Immature natural killer cell (primary cell): ENCODE measurements around the gene PTPN3. TPM values are rescaled to one million over a fixed set of nuclear protein-coding genes. Genes with fewer than 3 reads are reported as not detected.
"Not testable (repeated sequence)": the region's sequence is repeated elsewhere in the genome, so short reads cannot be mapped to it uniquely, and the experiment has no call there.

Experiments used
- DNase-seq, 3 donors: peaks; one replicate each; pipeline ENCODE4 v3.0.0; 2022; ENCODE audit warnings: mixed read lengths in 1 of 3
- H3K27ac Mint-ChIP-seq, 6 donors: one replicate each; pipeline ENCODE4 v1.8.0; 2020; ENCODE audit warnings: mixed read lengths in 6 of 6, mild to moderate bottlenecking in 5 of 6, inconsistent platforms in 4 of 6, moderate library complexity in 3 of 6
- H3K27me3 Mint-ChIP-seq, 3 donors: one replicate each; pipeline ENCODE4 v1.8.0; 2020 to 2021; ENCODE audit warnings: low read depth in 3 of 3, mild to moderate bottlenecking in 3 of 3, mixed read lengths in 3 of 3, moderate library complexity in 3 of 3, inconsistent platforms in 1 of 3
- H3K36me3 Mint-ChIP-seq, 3 donors: one replicate each; pipeline ENCODE4 v1.8.0; 2020; ENCODE audit warnings: mixed read lengths in 3 of 3, inconsistent platforms in 2 of 3, mild to moderate bottlenecking in 2 of 3
- H3K4me1 Mint-ChIP-seq, 2 donors: one replicate each; pipeline ENCODE4 v1.8.0; 2020; ENCODE audit warnings: inconsistent platforms in 2 of 2, mild to moderate bottlenecking in 2 of 2, mixed read lengths in 2 of 2, moderate library complexity in 1 of 2
- H3K4me3 Mint-ChIP-seq, 5 donors: one replicate each; pipeline ENCODE4 v1.8.0; 2020; ENCODE audit warnings: mild to moderate bottlenecking in 5 of 5, mixed read lengths in 5 of 5, inconsistent platforms in 3 of 5, moderate library complexity in 3 of 5
- H3K9me3 Mint-ChIP-seq, 6 donors: one replicate each; pipeline ENCODE4 v1.8.0; 2020; ENCODE audit warnings: mild to moderate bottlenecking in 6 of 6, mixed read lengths in 6 of 6, inconsistent platforms in 4 of 6, moderate library complexity in 3 of 6
- polyA plus RNA-seq, 3 donors: library from polyadenylated mRNA; unstranded; fragments of 300-500 nt; fragmentation: Illumina TruSeq; gene quantifications; one replicate each; pipeline ENCODE4 v1.2.3, GENCODE V29; 2021

PTPN3 gene
- polyA plus RNA-seq, 3 donors from 2014 or later = not detected

- no peak for DNase-seq
- Mint-ChIP-seq H3K27me3 (peaks cover 0 to 8% (median 5%) of the 10 kb centered on the region in 3 donors), H3K9me3 (peaks cover 0 to 2% (median 0%) of the 10 kb centered on the region in 6 donors), H3K36me3 (no peaks in the 10 kb centered on the region), H3K27ac (no peak overlapping the region), H3K4me3 (no peak overlapping the region), H3K4me1 (no peaks in the 10 kb centered on the region)
Measured at GRCh38 chr9:109355564-109356297, 142.4 kb downstream of the PTPN3 start.

GRCh38 chr9:109354190-109354589 is 143.9 kb downstream of the PTPN3 start:
- Mint-ChIP-seq H3K9me3 (peaks cover 0 to 2% (median 0%) of the 10 kb centered on the region in 6 donors), H3K36me3 (no peaks in the 10 kb centered on the region), H3K27ac (no peak overlapping the region), H3K4me3 (no peak overlapping the region), H3K27me3 (peaks cover 0 to 10% (median 0%) of the 10 kb centered on the region in 3 donors), H3K4me1 (no peaks in the 10 kb centered on the region)
- DNase-seq = no peak

DNA sequence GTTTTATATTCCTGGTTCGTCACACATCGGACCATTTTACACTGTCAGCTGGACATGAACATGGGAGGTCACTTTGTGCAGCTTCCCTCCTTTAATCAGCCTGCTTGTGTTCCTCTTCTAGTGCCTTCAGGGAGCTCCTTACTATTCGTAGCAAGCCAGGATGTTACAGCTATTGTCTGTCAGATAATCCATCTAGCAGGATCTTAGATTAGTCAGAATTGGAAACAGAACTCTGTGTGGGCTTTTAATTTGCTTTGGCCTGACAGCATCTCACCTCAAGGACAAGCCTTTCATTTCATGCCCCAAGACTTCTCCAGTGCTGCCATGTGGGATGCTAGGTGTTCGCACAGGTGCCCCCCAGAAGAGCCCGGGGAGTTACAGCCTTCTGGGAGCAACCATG is 147.1 kb downstream of the PTPN3 start:
- Mint-ChIP-seq H3K9me3 (peaks cover 0 to 2% (median 0%) of the 10 kb centered on the region in 6 donors), H3K36me3 (no peaks in the 10 kb centered on the region), H3K27ac (no peak overlapping the region), H3K4me1 (no peaks in the 10 kb centered on the region), H3K4me3 (no peak overlapping the region), H3K27me3 (peaks cover 0 to 8% (median 2%) of the 10 kb centered on the region in 3 donors)
- DNase-seq = no peak

DNA sequence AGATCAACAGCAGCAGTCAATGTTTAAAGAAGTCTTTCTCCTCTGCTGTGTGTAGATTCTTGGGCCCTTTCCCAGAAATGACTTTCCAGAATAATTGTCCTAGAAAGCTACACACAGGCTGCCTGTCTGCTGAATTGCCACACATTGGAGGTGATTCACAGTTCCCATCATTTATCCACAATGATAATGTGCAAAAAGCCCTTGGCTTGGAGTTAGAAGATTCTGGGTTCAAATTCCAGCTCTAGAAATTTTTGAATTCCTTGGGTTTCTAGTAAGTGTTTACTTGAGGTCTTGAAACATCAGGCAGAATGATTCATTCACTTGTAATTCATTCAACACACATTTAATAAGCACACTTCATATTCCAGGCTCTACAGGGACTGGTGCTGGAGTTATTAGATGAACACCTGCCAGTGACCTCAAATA is 148.7 kb downstream of the PTPN3 start:
- Mint-ChIP-seq H3K9me3 (peaks cover 0 to 2% (median 0%) of the 10 kb centered on the region in 6 donors), H3K27me3 (peaks cover 0 to 8% (median 2%) of the 10 kb centered on the region in 3 donors), H3K4me3 (no peak overlapping the region), H3K4me1 (no peaks in the 10 kb centered on the region), H3K27ac (no peak overlapping the region), H3K36me3 (no peaks in the 10 kb centered on the region)
- no peak for DNase-seq

- Mint-ChIP-seq H3K27ac (no peak overlapping the region), H3K4me1 (no peaks in the 10 kb centered on the region), H3K27me3 (peaks cover 2 to 11% (median 7%) of the 10 kb centered on the region in 3 donors), H3K9me3 (no peaks in the 10 kb centered on the region), H3K36me3 (no peaks in the 10 kb centered on the region), H3K4me3 (no peak overlapping the region)
- DNase-seq = no peak
Measured at GRCh38 chr9:109346904-109347303, 151.2 kb downstream of the PTPN3 start.

DNA sequence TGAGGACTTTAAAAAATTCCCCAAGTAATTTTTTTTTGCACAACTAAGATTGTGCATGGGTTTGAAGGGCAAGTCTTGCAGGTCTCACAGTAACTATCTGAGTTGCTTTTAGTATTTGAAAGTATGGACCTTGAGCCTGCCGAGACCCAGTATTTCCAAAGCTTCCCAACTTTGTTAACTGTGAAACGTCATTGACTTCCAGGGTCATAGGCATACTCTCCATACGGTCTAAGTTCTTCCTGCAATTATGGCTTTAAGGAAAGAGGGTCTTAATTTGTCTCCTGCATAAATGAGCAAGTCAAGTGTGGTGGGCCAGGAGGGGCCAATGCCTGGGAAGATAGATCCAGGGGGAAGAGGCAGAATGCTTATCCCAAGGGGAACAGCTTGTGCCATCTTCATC is 153.2 kb downstream of the PTPN3 start:
- Mint-ChIP-seq H3K27me3 (peaks cover 2 to 11% (median 5%) of the 10 kb centered on the region in 3 donors), H3K36me3 (no peaks in the 10 kb centered on the region), H3K4me1 (no peaks in the 10 kb centered on the region), H3K27ac (no peak overlapping the region), H3K4me3 (no peak overlapping the region), H3K9me3 (no peaks in the 10 kb centered on the region)
- DNase-seq = no peak

GRCh38 chr9:109342878-109343277 is 155.2 kb downstream of the PTPN3 start:
- Mint-ChIP-seq H3K9me3 (no peaks in the 10 kb centered on the region), H3K36me3 (no peaks in the 10 kb centered on the region), H3K27me3 (peaks cover 5 to 11% (median 5%) of the 10 kb centered on the region in 3 donors), H3K4me1 (no peaks in the 10 kb centered on the region), H3K4me3 (no peak overlapping the region), H3K27ac (no peak overlapping the region)
- DNase-seq = no peak

DNA sequence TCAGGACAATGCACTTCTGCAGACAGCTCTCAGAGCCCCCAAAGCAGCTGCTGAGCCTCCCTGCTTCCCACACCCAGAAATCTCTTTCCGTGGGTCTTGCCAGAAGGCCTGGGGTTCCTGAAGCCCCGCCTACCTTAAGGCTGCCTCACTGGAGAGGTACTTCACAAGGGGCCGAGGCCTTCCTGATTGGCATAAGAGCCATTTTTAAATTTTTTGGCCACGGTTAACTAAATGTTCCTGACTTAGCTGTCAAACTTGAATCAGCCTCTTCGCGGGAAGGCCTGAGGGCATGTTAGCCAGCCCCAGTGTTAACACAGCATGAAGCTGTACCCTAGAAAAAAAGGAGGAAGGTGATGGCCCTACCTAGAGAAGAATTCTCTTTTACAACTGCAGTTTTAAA is 156.5 kb downstream of the PTPN3 start:
- no peaks in the 10 kb centered on the region for H3K36me3 Mint-ChIP-seq
- DNase-seq = no peak
- no peak overlapping the region for H3K4me3 Mint-ChIP-seq
- H3K27me3 Mint-ChIP-seq = peaks cover 5 to 9% (median 6%) of the 10 kb centered on the region in 3 donors
- H3K9me3 Mint-ChIP-seq = no peaks in the 10 kb centered on the region
- no peak overlapping the region for H3K27ac Mint-ChIP-seq
- no peaks in the 10 kb centered on the region for H3K4me1 Mint-ChIP-seq

DNA sequence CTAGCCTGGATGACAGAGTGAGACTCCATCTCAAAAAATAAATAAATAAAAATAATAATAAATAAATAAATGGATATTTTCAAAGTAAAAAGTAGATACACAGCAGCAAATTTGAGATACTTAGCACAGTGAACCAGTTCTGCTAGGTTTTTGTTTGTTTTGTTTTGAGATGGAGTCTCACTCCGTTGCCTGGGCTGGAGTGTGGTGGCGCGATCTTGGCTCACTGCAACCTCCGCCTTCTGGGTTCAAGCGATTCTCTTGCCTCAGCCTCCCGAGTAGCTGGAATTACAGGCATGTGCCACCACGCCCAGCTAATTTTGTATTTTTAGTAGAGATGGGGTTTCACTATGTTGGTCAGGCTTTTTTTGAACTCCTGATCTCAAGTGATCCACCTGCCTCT is 157.1 kb downstream of the PTPN3 start:
- H3K4me3 Mint-ChIP-seq, DNase-seq, H3K27me3 Mint-ChIP-seq, H3K9me3 Mint-ChIP-seq, H3K36me3 Mint-ChIP-seq, H3K27ac Mint-ChIP-seq, H3K4me1 Mint-ChIP-seq: not testable (repeated sequence)

DNA sequence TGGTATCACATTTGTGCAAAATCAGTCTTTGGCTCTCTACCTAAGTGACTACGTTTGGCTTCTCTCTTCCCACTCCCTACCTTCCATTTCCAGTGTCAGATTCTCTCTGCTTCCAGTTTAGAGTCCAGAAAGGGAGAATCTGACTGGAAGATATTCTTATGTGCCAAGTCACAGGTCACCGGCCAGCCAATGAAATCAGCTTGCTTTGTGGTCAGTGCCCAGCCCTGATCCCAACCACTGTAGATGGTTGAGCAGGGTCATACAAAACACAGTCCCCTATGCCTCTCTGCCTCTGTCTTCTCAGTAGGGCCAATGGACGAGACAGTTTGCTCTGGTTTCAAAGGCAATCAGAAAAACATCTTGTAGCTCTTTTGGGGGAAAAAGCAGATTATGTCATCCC is 161.7 kb downstream of the PTPN3 start:
- no peaks in the 10 kb centered on the region for H3K9me3 Mint-ChIP-seq
- H3K4me3 Mint-ChIP-seq = no peak overlapping the region
- no peaks in the 10 kb centered on the region for H3K36me3 Mint-ChIP-seq
- H3K4me1 Mint-ChIP-seq = no peaks in the 10 kb centered on the region
- DNase-seq = no peak
- H3K27ac Mint-ChIP-seq = no peak overlapping the region
- peaks cover 0 to 8% (median 2%) of the 10 kb centered on the region in 3 donors for H3K27me3 Mint-ChIP-seq

DNA sequence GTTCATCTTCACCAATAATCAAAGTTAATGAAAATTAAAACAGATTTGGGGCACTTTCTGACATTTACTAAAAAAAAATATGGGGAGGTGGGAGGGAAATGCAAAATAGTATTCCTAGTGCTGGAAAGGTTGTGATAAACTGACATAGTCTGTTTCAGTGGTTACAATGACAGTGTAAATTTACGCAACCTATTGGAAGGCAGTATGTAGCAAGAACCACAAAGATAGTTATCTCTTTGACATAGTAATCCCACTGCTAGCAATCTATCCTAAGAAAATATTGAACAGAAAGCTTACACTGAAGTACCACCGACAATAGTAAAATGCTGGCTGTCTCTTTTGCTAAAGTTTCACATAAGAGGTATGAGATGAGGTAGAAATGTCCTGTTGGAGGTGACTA is 162.2 kb downstream of the PTPN3 start:
- Mint-ChIP-seq H3K4me1 (no peaks in the 10 kb centered on the region), H3K27ac (no peak overlapping the region), H3K27me3 (peaks cover 0 to 8% (median 2%) of the 10 kb centered on the region in 3 donors), H3K9me3 (no peaks in the 10 kb centered on the region), H3K36me3 (no peaks in the 10 kb centered on the region), H3K4me3 (no peak overlapping the region)
- no peak for DNase-seq

DNA sequence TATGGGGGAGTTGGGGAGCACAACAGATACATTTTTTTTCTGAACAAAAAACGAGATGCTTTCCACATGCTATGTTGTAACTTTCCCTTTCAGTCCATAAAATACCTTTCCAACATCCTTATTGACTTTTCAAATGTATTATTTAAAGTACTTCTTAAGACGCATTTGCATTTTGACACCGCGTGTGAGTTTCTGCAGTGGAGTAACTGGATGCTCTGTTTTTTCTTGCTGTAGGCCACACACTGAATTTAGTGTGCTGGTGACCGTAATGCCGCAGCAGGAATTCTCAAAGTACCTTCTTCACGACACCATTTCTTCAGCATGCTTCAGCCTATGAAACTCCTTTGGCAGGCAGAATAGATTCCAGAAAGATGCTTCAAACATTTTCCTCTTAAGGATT is 163.0 kb downstream of the PTPN3 start:
- Mint-ChIP-seq H3K4me3 (no peak overlapping the region), H3K4me1 (no peaks in the 10 kb centered on the region), H3K9me3 (no peaks in the 10 kb centered on the region), H3K27ac (no peak overlapping the region), H3K27me3 (peaks cover 1 to 8% (median 4%) of the 10 kb centered on the region in 3 donors), H3K36me3 (no peaks in the 10 kb centered on the region)
- DNase-seq = no peak

GRCh38 chr9:109331353-109331752 is 166.8 kb downstream of the PTPN3 start:
- no peak for DNase-seq
- Mint-ChIP-seq H3K36me3 (no peaks in the 10 kb centered on the region), H3K4me3 (no peak overlapping the region), H3K4me1 (no peaks in the 10 kb centered on the region), H3K27ac (no peak overlapping the region), H3K9me3 (peaks cover 0 to 1% (median 0%) of the 10 kb centered on the region in 6 donors), H3K27me3 (peaks cover 3 to 4% (median 4%) of the 10 kb centered on the region in 3 donors)

DNA sequence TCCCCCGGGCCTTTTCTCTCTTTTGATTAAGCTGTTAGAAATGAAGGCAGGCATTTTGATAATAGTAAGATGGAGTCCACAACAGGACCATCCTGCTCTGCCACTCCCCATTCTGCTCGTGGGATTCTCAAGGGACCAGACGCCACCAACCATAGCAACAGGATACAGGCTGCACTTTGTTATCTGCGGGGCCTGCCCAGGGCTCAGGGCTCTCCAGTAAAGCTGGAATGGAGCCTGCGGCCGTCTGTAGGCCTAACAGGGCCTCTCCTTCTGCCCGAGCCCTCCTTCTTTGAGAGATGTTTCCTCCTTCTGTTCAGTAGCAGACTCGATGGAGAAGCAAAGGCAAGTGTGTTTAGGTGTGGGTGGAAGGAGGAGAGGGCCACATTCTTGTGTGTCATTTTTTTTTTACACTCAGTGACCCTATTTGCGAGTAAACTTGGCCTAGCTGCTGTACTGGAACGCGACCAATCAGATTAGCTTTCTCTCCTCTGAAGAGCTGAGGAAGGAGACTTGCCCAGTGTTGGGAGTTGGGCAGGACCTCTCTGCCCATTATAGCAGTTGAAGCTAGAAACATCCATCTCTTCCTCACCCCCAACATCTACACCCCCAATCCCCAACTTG is 168.4 kb downstream of the PTPN3 start:
- Mint-ChIP-seq H3K27me3 (peaks cover 3 to 7% (median 4%) of the 10 kb centered on the region in 3 donors), H3K4me3 (no peak overlapping the region), H3K27ac (no peak overlapping the region), H3K9me3 (peaks cover 0 to 4% (median 0%) of the 10 kb centered on the region in 6 donors), H3K36me3 (no peaks in the 10 kb centered on the region), H3K4me1 (no peaks in the 10 kb centered on the region)
- DNase-seq = no peak
